ENCODE measurements around the gene CHAD.
"Not testable (repeated sequence)": the region's sequence is repeated elsewhere in the genome, so short reads cannot be mapped to it uniquely, and the experiment has no call there.

DNA sequence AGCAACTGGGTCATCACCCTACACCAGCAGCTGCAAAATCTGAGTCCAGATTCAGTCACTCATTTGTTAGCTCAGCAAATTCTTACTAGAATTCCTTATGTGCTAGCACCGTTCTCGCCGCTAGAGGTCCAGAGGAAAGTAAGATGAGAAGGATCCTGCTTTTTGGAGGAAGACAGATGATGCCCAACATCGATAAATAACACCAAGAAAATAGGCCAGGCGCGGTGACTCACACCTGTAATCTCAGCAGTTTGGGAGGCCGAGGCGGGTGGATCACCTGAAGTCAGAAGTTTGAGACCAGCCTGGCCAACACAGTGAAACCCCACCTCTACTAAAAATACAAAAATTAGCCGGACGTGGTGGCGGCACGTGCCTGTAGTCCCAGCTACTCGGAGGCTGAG is 4.1 kb upstream of the CHAD start:
- TF ChIP-seq, protein P1, sequence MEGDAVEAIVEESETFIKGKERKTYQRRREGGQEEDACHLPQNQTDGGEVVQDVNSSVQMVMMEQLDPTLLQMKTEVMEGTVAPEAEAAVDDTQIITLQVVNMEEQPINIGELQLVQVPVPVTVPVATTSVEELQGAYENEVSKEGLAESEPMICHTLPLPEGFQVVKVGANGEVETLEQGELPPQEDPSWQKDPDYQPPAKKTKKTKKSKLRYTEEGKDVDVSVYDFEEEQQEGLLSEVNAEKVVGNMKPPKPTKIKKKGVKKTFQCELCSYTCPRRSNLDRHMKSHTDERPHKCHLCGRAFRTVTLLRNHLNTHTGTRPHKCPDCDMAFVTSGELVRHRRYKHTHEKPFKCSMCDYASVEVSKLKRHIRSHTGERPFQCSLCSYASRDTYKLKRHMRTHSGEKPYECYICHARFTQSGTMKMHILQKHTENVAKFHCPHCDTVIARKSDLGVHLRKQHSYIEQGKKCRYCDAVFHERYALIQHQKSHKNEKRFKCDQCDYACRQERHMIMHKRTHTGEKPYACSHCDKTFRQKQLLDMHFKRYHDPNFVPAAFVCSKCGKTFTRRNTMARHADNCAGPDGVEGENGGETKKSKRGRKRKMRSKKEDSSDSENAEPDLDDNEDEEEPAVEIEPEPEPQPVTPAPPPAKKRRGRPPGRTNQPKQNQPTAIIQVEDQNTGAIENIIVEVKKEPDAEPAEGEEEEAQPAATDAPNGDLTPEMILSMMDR (optimal IDR thresholded peaks at IDR 0.05 in 1 of 3, IDR thresholded peaks at IDR 0.05 in 1 of 3, conservative IDR thresholded peaks at IDR 0.05 in 1 of 3; ENCODE audit: extremely low read depth in 1 of 3, insufficient read depth in 2 of 3, low read length in 3 of 3), result not testable (repeated sequence)
- TF ChIP-seq EZH2 (IDR thresholded peaks at IDR 0.05; ENCODE audit: low read length), result not testable (repeated sequence)

Measured in keratinocyte (primary cell).